Esophagus muscularis mucosa (tissue), 4 donors: ENCODE measurements around the gene MICAL3. TPM values are rescaled to one million over a fixed set of nuclear protein-coding genes. Genes with fewer than 3 reads are reported as not detected.

ENCODE experiments used
- DNase-seq: peaks from one replicate; pipeline ENCODE4 v3.0.0-alpha.2; 2017; ENCODE audit errors: extremely low spot score
- H3K27ac ChIP-seq, 4 donors: fragments of 200-600 bp; sonication (generic); replicated peaks in 1 of 4; 1 replicate in 3 of 4; 2 replicates in 1 of 4; pipeline ENCODE4 v1.5.1; 2016 to 2019; ENCODE audit warnings: mild to moderate bottlenecking in 1 of 4
- H3K27me3 ChIP-seq, 4 donors: fragments of 200-600 bp; sonication (generic); one replicate each; pipeline versions ENCODE4 v1.5.1 to v1.6.0; 2016 to 2019
- H3K36me3 ChIP-seq, 4 donors: fragments of 200-600 bp; sonication (generic); one replicate each; pipeline ENCODE4 v1.5.1; 2016 to 2019
- H3K4me1 ChIP-seq, 4 donors: fragments of 200-600 bp; sonication (generic); one replicate each; pipeline ENCODE4 v1.5.1; 2016 to 2019
- H3K4me3 ChIP-seq, 4 donors: fragments of 200-600 bp; sonication (generic); 1 replicate in 2 of 4; 2 replicates in 2 of 4; pipeline ENCODE4 v1.5.1; 2016 to 2019; ENCODE audit warnings: mild to moderate bottlenecking in 4 of 4, moderate library complexity in 1 of 4
- H3K9me3 ChIP-seq, 4 donors: fragments of 200-600 bp; sonication (generic); 1 replicate in 3 of 4; 2 replicates in 1 of 4; pipeline ENCODE4 v1.5.1; 2016 to 2019
- CTCF ChIP-seq, 3 experiments: fragments of 200-600 bp in 2 of 3; fragments of 450-650 bp in 1 of 3; sonication (generic) in 2 of 3; IDR thresholded peaks; one replicate each; pipeline ENCODE4 v1.5.1; 2017 to 2019; ENCODE audit warnings: antibody characterized with exemption in 3 of 3, mild to moderate bottlenecking in 2 of 3, moderate library complexity in 1 of 3
- EP300 ChIP-seq: sonication (generic); formaldehyde crosslinking; IDR thresholded peaks from one replicate; pipeline ENCODE4 v1.6.1; 2017; ENCODE audit warnings: antibody characterized with exemption
- POLR2A ChIP-seq: fragments of 450-650 bp; IDR thresholded peaks from one replicate; pipeline ENCODE4 v1.6.1; 2017; ENCODE audit warnings: antibody characterized with exemption, moderate library complexity, mild to moderate bottlenecking, low read depth
- POLR2AphosphoS5 ChIP-seq, 2 donors: sonication (generic); formaldehyde crosslinking; IDR thresholded peaks; one replicate each; pipeline ENCODE4 v1.6.1; 2017; ENCODE audit warnings: antibody characterized with exemption in 2 of 2
- WGBS: methylation state at CpG from one replicate; pipeline ENCODE4 v1.1.5; 2018; 5-methylcytosine and 5-hydroxymethylcytosine counted together
- intact Hi-C: fragments of 100-400 bp; cut with DNase I; formaldehyde crosslinking; loops from one replicate; pipeline ENCODE4 v1.15.1; 2023
- total RNA-seq, 4 donors: library from RNA; depleted of rRNA; stranded (reverse); fragments of >200 nt; gene quantifications; one replicate each; pipeline versions ENCODE4 v1.1.0 to v1.2.1, GENCODE V29; 2016

The MICAL3 gene
- total RNA-seq, 4 donors from 2014 or later, result 35.1 to 91.8 (median 67.8) TPM

- Histone ChIP-seq H3K4me3 (no peak overlapping the region), H3K9me3 (no peaks in the 10 kb centered on the region), H3K27ac (no peak overlapping the region), H3K4me1 (peaks cover 0 to 8% (median 3%) of the 10 kb centered on the region in 4 donors), H3K27me3 (no peaks in the 10 kb centered on the region), H3K36me3 (no peaks in the 10 kb centered on the region)
- WGBS, result 79% methylated on average over 4 of the region's 4 CpGs
- DNase-seq, result no peak
- intact Hi-C loops, result no loop called here
- TF ChIP-seq POLR2A (no peak), CTCF (IDR thresholded peaks at IDR 0.05) (no peak), POLR2AphosphoS5 (IDR thresholded peaks at IDR 0.05) (no peak), EP300 (no peak)
These were observed 263.2 kb downstream of the MICAL3 start for GRCh38 chr22:17761138-17761488.

- DNase-seq, result no peak
- intact Hi-C loops, result no loop called here
These were observed 270.0 kb downstream of the MICAL3 start for GRCh38 chr22:17754233-17754925.

GRCh38 chr22:17753401-17753989, 270.9 kb downstream of the MICAL3 start:
- H3K27ac ChIP-seq, result no peak overlapping the region
- no peaks in the 10 kb centered on the region for H3K27me3 ChIP-seq
- 77% methylated on average over 11 of the region's 13 CpGs for WGBS
- TF ChIP-seq CTCF (IDR thresholded peaks at IDR 0.05) (no peak), POLR2A (no peak), POLR2AphosphoS5 (IDR thresholded peaks at IDR 0.05) (no peak), EP300 (no peak)
- peaks cover 0 to 6% (median 3%) of the 10 kb centered on the region in 4 donors for H3K4me1 ChIP-seq
- H3K36me3 ChIP-seq, result no peaks in the 10 kb centered on the region
- no peak for DNase-seq
- intact Hi-C loops, result no loop called here
- no peak overlapping the region for H3K4me3 ChIP-seq
- H3K9me3 ChIP-seq, result no peaks in the 10 kb centered on the region

More at GRCh38 chr22:17754233-17754925, 270.0 kb downstream of the MICAL3 start:
- 90% methylated on average over 9 of the region's 14 CpGs for WGBS
- no peak overlapping the region for H3K27ac ChIP-seq
- no peaks in the 10 kb centered on the region for H3K36me3 ChIP-seq
- TF ChIP-seq POLR2A, result no peak
- no peak for TF ChIP-seq CTCF (IDR thresholded peaks at IDR 0.05)
- TF ChIP-seq EP300, result no peak
- TF ChIP-seq POLR2AphosphoS5 (IDR thresholded peaks at IDR 0.05), result no peak
- no peaks in the 10 kb centered on the region for H3K4me1 ChIP-seq
- no peaks in the 10 kb centered on the region for H3K27me3 ChIP-seq
- H3K9me3 ChIP-seq, result no peaks in the 10 kb centered on the region
- no peak overlapping the region for H3K4me3 ChIP-seq

- Histone ChIP-seq H3K36me3 (no peaks in the 10 kb centered on the region), H3K4me3 (no peak overlapping the region), H3K9me3 (no peaks in the 10 kb centered on the region), H3K27me3 (no peaks in the 10 kb centered on the region), H3K27ac (no peak overlapping the region), H3K4me1 (peaks cover 0 to 6% (median 3%) of the 10 kb centered on the region in 4 donors)
- no peak for DNase-seq
- 92% methylated on average over 5 of the region's 6 CpGs for WGBS
- TF ChIP-seq EP300, result no peak
- TF ChIP-seq CTCF (IDR thresholded peaks at IDR 0.05), result no peak
- no peak for TF ChIP-seq POLR2A
- no peak for TF ChIP-seq POLR2AphosphoS5 (IDR thresholded peaks at IDR 0.05)
- intact Hi-C loops, result no loop called here
These were observed 272.8 kb downstream of the MICAL3 start for GRCh38 chr22:17751596-17751995.
